GM12892 (cell line): ENCODE data around the gene TMEM238L.

Experiments used
- DNase-seq: peaks from one replicate; pipeline ENCODE4 v3.0.0; 2011; ENCODE audit not compliant: insufficient read length
- FAIRE-seq: peaks from 2 replicates; lab custom pipeline; 2011; peaks lifted over from hg19 to GRCh38; lab: Jason Lieb, UNC
- POLR2A ChIP-seq: IDR thresholded peaks from 2 replicates; pipeline ENCODE4 v1.6.1; 2011; ENCODE audit warnings: low read depth, low read length, control low read depth
- POLR2AphosphoS5 ChIP-seq: IDR thresholded peaks from 2 replicates; pipeline ENCODE4 v1.6.1; 2011; ENCODE audit warnings: low read depth, low read length, control low read depth
- TAF1 ChIP-seq: IDR thresholded peaks from 2 replicates; pipeline ENCODE4 v1.6.1; 2011; ENCODE audit warnings: low read depth, mild to moderate bottlenecking, control low read depth, low read length, borderline replicate concordance

The TMEM238L gene

DNA sequence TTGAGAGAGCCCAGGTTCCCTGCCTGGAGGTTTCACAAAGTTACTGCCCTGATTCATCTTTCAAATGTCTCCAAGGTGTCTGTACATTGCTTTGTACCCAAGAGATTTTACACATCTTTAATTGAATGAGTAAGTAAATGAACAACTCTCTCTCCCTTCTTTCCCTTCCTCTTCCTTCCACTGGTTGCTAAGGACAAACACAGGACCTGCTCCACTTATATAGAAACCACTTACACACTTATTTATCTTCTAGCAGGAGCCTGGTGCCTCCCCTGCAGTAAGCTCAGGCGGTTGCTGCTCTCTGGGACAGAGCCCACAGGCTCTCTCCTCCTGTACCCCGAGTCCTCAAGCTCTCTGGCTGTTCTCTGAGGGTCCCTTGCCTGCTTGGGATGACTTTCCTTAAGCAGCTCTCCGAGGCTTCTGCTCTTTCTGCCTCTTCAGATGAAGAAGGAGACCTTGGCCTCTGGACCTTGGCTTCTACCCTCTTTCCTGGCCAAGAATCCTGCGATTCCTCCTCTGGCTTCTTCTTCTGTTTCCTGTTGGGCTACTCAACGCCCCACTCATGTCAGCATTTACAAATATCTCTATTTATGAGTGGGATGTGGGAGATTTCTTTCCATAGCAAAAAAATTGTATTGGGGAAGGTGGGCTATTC, 24.1 kb upstream of the TMEM238L start:
- FAIRE-seq: no peak
- no peak for TF ChIP-seq POLR2A
- no peak for TF ChIP-seq POLR2AphosphoS5
- no peak for TF ChIP-seq TAF1
- no peak for DNase-seq

DNA sequence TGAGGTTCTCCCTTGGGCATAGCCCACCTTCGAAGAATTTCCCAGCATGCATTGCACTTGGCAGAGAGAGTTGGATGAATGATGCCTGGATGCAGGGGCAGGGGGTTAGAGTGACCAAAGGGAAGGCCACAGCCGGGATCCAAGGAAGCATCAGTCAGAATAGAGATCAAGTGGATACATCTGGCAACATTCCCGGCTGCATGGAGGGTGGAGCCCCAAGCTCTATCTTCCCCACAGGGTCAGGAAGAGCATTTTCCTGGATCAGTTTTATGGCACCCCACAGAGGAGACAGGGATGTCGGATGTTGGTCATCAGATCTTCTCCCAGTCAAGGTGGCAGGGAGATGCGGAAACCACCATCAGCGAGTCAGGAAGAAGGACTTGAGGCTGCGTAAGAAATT, 21.0 kb upstream of the TMEM238L start:
- DNase-seq: no peak
- no peak for FAIRE-seq
- no peak for TF ChIP-seq POLR2AphosphoS5
- no peak for TF ChIP-seq TAF1
- no peak for TF ChIP-seq POLR2A

- no peak for DNase-seq
- FAIRE-seq: no peak
- TF ChIP-seq POLR2AphosphoS5 (no peak), TAF1 (no peak), POLR2A (no peak)
Observed at GRCh38 chr17:10821770-10822169, 17.9 kb upstream of the TMEM238L start.

- no peak for FAIRE-seq
- DNase-seq: no peak
- no peak for TF ChIP-seq POLR2AphosphoS5
Observed at GRCh38 chr17:10821054-10821453, 17.2 kb upstream of the TMEM238L start.

DNA sequence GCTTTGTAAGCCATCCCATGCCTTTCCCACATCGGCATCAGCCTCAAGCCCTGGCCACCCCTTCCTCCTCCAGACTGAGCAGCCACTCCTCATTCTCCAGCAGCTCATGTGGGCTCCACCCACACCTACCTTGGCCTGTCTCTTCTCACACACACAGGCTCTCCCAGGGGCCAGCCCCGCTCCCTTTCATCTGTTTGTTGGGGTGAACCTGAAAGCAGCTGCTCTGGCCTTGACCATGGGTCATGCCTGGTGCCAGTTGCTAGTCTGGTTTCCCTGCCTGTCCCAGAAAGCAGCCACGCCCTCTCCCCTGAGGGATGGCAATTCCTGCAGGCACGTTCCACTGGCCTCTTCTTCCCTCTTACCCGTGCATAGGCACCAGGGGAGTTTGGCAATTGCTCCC, 11.4 kb upstream of the TMEM238L start:
- FAIRE-seq (no peak), DNase-seq (no peak)
- no peak for TF ChIP-seq POLR2AphosphoS5
- TF ChIP-seq TAF1: no peak
- no peak for TF ChIP-seq POLR2A

DNA sequence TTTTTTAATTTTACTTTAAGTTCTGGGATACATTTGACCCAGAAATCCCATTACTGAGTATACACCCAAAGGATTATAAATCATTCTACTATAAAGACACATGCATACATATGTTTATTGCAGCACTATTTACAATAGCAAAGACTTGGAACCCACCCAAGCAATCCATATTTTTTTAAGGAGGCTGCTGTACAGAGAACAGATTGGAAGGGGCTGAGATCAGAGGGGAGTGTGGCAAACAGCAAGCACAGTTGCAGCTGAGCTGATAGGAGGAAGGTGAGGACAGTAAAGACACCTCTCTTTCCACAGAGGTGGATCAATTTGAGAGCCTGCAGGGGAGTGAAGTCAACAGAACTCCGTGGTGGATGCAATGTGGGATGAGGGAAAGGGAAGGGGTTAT, 10.2 kb upstream of the TMEM238L start:
- DNase-seq (no peak), FAIRE-seq (no peak)
- no peak for TF ChIP-seq POLR2A
- no peak for TF ChIP-seq TAF1
- no peak for TF ChIP-seq POLR2AphosphoS5

DNA sequence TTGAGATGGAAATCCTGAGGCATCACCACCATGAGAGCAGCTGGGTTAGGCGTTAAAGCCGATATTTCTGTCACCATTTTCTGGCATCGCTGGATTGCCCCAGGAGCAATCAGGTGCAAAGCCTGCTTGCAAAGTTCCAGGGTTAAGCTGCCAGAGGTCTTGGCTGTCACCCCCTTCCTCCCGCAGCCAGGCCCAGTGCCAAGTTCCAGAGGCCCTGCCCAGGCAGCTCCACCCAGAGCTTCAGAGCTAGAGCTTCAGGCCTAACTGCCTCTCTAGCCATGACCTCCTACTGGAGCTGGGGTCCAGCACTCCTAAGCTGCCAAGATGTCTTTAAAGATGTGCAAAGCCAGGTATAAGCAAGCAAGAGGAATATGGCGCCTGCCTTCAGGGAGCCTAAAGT, 8.8 kb upstream of the TMEM238L start:
- FAIRE-seq: no peak
- TF ChIP-seq POLR2A: no peak
- TF ChIP-seq POLR2AphosphoS5: no peak
- TF ChIP-seq TAF1: no peak
- DNase-seq: no peak

- FAIRE-seq: no peak
- DNase-seq: no peak
- TF ChIP-seq POLR2AphosphoS5 (no peak), TAF1 (no peak), POLR2A (no peak)
Observed at GRCh38 chr17:10809605-10810004, 5.7 kb upstream of the TMEM238L start.

DNA sequence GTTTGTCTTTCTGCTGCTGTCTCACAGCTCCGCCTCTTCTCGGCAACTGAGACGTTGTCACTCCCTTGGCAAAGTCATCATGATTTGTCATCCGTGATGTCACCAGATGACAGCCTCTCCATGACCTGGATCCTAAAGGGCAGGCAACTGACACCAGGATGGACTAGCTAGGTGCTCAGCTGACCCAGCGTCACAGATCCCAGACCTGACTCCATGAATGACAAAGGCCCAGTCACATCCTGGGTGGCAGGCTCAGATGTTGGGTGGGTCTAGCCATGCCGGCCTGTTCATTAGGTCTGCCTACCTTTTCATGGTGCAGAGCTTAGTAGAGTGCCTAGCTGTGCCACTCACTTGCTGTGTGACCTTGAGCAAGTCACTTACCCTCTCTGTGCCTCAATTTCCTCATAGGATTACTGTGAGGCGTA, 3.8 kb upstream of the TMEM238L start:
- FAIRE-seq (no peak), DNase-seq (no peak)
- TF ChIP-seq TAF1 (no peak), POLR2A (no peak)

GRCh38 chr17:10806545-10807262, 2.8 kb upstream of the TMEM238L start:
- FAIRE-seq (no peak), DNase-seq (no peak)
- TF ChIP-seq POLR2AphosphoS5: no peak
- no peak for TF ChIP-seq POLR2A
- TF ChIP-seq TAF1: no peak

- no peak for DNase-seq
- no peak for FAIRE-seq
- TF ChIP-seq POLR2AphosphoS5 (no peak), TAF1 (no peak)
Observed at GRCh38 chr17:10805911-10806310, 2.0 kb upstream of the TMEM238L start.

GRCh38 chr17:10804546-10804945, 647 bp upstream of the TMEM238L start:
- no peak for DNase-seq
- no peak for FAIRE-seq
- TF ChIP-seq POLR2A (no peak), TAF1 (no peak), POLR2AphosphoS5 (no peak)
